ENCODE measurements around the gene CEP89. TPM values are rescaled to one million over a fixed set of nuclear protein-coding genes. Genes with fewer than 3 reads are reported as not detected.
"Not testable (repeated sequence)": the region's sequence is repeated elsewhere in the genome, so short reads cannot be mapped to it uniquely, and the experiment has no call there.

Gene CEP89
- total RNA-seq, 1 donor from 2014 or later = 9.6 TPM

DNA sequence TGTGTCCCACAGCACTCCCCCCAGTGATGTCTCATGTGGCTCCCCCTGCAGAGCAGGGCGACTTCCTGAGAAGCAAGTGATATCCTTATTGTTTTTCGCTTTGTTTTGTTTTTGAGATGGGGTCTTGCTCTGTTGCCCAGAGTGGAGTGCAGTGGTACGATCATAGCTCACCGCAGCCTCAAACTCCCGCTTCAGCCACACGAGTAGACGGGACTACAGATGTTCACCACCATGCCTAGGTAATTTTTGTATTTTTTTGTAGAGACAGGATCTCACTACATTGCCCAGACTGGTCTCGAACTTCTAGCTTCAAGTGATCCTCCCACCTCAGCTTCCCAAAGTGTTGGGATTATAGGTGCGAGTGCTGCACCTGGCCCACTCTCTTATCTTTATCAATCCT, 5.0 kb downstream of the CEP89 start:
- no peak for DNase-seq (ENCODE audit: low read depth)

- peak; percentile 5 for DNase-seq (ENCODE audit: low read depth)
Observed at GRCh38 chr19:32945260-32945659, 26.5 kb downstream of the CEP89 start.

DNA sequence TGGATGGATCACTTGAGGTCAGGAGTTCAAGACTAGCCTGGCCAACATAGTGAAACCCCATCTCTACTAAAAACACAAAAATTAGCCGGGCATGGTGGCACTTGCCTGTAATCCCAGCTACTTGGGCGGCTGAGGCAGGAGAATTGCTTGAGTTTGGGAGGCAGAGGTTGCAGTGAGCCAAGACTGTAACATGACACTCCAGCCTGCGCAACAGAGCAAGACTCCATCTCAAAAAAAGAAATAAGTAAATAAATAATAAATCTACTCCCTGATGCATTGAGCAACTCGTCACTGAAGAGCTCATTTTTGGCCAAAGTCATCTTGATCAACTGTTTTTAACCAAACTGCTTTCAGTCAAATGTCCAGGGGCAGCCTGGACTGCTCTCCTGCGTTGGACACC, 30.5 kb downstream of the CEP89 start:
- DNase-seq (ENCODE audit: low read depth) = not testable (repeated sequence)

DNA sequence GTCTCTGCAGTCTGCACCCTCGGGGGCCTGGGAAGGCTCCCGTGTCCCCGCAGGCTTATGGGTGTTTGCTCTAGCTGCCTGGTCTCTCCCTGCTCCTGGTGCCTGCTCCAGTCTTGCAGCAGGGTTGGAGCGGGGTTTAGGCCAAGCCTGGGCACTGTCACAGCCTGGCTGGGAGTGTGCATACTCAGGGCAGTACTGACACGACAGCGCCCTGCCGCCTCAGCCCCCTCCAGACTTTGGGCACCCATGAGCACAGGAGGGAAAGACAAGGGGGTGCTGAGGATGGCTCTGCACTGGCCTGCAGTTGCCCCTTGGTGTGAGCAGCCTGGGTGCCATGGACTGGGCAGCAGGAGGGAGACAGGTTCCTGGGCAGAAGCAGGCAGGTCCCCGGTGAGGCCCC, 35.7 kb downstream of the CEP89 start:
- no peak for DNase-seq (ENCODE audit: low read depth)

DNA sequence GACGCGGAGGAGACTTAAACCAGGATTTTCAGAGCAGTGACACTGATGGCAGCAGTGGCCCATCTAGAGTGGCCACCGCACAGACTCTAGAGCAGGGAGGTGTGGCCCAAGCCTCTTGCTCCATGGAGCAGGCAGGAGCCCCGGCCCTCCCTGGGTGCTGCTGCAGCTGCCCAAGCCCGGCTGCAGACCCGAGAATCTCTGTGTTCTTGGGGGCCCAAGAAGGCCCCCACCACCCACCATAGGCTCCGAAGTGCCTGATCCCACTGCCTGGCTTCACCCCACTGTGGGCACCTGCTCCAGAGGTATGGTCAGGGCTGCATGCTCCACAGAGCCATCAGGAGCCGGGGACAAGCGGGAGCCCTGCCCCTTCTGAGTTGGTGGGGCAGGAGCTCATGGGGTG, 36.1 kb downstream of the CEP89 start:
- no peak for DNase-seq (ENCODE audit: low read depth)

GRCh38 chr19:32933571-32933970, 38.2 kb downstream of the CEP89 start:
- DNase-seq (ENCODE audit: low read depth) = no peak

DNA sequence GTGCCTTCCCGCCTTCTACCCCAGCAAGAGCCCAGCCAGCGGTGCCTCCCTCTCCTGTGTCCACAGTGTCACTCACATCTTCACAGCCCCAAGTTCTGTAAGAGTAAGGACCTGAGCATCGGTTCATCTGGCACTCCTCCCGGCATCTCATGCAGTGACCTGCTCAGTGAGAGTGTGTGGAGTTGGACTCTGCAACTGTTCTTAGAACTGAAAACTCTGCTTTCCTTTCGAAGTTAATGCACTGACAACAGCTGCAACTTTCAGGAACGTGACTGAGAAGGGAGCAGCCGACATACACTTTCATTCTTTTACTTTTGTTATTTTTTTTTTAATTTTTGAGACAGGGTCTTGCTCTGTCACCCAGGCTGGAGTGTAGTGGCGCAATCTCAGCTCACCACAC, 41.2 kb downstream of the CEP89 start:
- DNase-seq (ENCODE audit: low read depth) = no peak

DNA sequence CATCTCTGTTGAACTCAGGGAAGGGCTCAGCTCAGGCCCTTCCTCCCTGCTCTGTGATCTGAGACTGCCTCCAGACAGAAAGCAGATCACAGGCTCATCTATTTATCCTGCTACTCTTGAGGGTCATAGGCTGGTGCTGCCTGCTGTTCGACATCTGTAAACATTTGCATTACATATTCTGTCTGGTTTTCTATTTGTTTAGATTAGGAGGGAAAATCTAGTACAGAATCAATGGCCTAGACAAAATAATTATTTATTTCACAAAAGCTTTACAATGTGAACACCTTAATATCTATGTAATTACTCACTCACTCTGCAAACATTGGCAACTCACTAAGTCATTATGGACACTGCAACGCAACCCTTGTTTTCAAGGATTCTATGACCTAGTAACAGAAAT, 43.0 kb downstream of the CEP89 start:
- DNase-seq (ENCODE audit: low read depth) = no peak

GRCh38 chr19:32924200-32924599, 47.6 kb downstream of the CEP89 start:
- DNase-seq (ENCODE audit: low read depth) = no peak

GRCh38 chr19:32921624-32922023, 50.1 kb downstream of the CEP89 start:
- DNase-seq (ENCODE audit: low read depth) = no peak

- DNase-seq (ENCODE audit: low read depth) = no peak
Observed at GRCh38 chr19:32919365-32919764, 52.4 kb downstream of the CEP89 start.

GRCh38 chr19:32917616-32917996, 54.2 kb downstream of the CEP89 start:
- DNase-seq (ENCODE audit: low read depth) = no peak

- DNase-seq (ENCODE audit: low read depth) = no peak
Observed at GRCh38 chr19:32916969-32917615, 54.7 kb downstream of the CEP89 start.

DNA sequence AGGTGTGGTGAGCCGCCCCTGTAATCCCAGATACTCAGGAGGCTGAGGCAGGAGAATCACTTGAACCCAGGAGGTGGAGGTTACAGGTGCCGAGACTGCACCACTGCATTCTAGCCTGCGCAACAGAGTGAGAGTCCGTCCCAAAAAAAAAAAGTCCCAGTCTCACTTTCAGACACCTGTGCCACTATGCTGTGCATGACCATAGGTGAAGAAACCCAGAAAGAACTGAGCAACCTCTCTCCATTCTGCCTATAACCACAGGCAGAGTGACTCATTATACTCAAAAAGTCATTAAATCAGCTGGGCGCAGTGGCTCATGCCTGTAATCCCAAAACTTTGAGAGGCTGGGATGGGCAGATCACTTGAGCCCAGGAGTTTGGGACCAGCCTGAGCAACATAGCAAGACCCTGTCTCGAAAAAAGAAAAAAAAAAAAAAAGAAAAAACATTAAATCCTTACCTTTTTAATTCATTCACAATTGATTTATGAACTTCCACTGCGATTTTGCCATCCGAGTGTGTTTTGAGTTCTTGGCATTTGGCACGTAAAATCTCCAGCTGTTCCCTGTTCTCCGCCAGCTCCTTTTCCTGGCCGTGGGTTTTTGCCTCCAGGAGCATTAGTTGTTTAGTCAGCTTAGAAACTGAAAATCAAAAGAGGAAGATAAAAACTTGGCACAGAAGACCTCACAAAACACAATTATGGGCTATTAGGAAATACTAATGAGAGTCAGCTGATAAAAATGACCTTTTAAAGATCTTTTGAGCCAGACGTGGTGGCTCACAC, 56.7 kb downstream of the CEP89 start:
- peak; percentile 58 for DNase-seq (ENCODE audit: low read depth)

GRCh38 chr19:32911467-32911866, 60.3 kb downstream of the CEP89 start:
- DNase-seq (ENCODE audit: low read depth) = no peak

DNA sequence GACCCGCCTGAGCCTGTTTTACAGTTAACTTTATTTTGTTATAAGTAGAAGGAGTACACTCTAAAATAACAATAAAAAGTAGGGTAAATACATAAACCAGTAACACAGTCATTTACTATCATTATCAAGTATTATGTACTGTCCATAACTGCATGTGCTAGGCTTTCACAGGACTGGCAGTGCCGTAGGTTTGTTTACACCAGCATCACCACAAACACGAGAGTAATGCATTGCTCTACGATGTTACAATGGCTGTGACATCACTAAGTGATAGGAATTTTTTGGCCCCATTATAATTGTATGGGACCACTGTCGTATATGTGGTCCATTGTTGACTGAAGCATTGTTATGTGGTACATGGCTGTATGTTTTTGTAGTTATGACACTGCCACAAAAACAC, 60.9 kb downstream of the CEP89 start:
- no peak for DNase-seq (ENCODE audit: low read depth)

DNA sequence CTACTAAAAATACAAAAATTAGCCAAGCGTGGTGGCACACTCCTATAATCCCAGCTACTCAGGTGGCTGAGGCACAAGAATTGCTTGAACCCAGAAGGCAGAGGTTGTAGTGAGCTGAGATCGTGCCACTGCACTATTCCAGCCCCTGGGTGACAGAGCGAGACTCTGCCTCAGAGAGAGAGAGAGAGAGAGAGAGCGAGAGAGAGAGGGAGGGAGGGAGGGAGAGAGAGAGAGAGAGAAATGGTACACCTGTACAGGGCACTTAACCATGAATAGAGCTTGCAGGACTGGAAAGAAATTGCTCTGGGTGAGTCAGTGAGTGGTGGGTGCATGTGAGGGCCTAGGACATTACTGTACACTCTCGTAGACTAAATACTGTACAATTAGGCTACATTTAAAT, 61.7 kb downstream of the CEP89 start:
- DNase-seq (ENCODE audit: low read depth) = no peak

DNA sequence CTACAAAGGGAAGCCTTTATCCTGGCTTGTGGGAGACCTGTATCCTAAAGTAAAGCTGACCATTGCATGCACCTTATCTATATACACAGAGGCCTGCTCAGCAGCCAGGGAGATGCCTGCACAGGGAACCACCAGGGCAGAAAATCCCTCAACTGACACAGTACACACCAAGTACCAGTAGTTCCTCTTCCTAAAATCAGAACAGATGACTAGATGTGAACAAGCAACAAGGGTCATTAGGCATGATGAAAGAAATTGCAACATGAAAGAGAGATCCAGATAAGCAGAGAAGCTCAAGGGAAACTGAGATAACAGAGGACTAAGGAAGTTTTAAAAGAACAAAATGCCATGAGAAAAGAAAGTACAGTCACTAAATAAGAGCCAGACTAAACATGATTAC, 62.5 kb downstream of the CEP89 start:
- DNase-seq (ENCODE audit: low read depth) = no peak

- no peak for DNase-seq (ENCODE audit: low read depth)
Observed at GRCh38 chr19:32908641-32909190, 63.0 kb downstream of the CEP89 start.

DNA sequence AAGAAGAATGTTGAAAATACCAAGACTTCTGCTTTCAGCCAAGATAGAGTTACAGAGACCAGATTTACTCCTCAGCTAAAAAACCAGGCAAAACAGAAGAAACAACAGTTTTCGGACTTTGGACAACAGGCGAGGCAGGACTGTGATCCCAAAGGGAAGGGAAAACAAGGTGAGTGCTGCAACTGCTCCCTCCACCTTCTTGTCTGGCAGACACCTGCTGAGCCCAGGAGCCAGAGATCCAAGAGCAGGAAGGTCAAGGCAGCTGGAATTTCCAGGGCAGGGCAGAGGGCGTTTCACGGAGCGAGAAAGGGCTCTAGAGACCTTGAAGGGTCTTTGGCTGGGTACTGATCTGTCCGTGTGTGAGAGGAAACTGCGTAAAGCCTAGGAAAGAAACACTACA, 69.3 kb downstream of the CEP89 start:
- DNase-seq (ENCODE audit: low read depth) = no peak

- DNase-seq (ENCODE audit: low read depth) = peak; percentile 50
Observed at GRCh38 chr19:32901504-32902161, 70.1 kb downstream of the CEP89 start.

GRCh38 chr19:32896516-32897214, 75.1 kb downstream of the CEP89 start:
- DNase-seq (ENCODE audit: low read depth) = peak; percentile 62

All from myocyte (in vitro differentiated cells).